ENCODE data around the gene ZNF235.

DNA sequence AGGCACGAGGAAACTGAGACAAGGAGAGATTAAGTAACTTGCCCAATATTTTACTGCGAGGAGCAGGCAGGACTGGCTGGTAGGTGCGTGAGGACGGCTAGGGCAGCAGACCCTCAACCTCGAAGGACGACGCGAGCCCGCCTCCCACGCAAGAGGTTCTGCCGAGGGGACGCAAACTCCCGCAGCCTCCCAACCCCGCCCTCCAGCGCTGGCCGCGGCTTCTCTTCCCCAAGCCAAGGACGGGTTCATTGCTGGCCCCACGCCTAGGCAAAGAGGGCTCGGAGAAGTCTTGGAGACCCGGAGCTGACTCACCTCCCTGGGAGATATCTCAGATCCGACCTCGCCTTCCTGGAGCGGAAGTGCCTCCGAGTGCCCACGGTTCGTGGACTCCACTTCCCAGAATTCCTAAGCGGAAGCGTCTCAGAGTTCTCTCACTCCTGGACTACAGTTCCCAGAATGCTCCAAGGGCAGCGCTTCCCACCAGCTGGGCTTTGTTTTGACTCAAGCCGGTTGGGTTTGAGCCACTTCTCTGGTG is at the start of gene ZNF235:
- no peak for TF ChIP-seq GATA2 (IDR thresholded peaks at IDR 0.05; ENCODE audit: low read depth, low read length)
- TF ChIP-seq GATA3 (IDR thresholded peaks at IDR 0.05; ENCODE audit: low read depth, low read length), result no peak

Data from SH-SY5Y (cell line).